ENCODE data around the gene GDPD3. TPM values are rescaled to one million over a fixed set of nuclear protein-coding genes. Genes with fewer than 3 reads are reported as not detected.

The GDPD3 gene
- total and polyA plus RNA-seq, 9 of the 15 experiments (the other 6 are each of a cell fraction or from before 2014, with no cell fraction given) = 0.47 to 3.9 (median 1.1) TPM

DNA sequence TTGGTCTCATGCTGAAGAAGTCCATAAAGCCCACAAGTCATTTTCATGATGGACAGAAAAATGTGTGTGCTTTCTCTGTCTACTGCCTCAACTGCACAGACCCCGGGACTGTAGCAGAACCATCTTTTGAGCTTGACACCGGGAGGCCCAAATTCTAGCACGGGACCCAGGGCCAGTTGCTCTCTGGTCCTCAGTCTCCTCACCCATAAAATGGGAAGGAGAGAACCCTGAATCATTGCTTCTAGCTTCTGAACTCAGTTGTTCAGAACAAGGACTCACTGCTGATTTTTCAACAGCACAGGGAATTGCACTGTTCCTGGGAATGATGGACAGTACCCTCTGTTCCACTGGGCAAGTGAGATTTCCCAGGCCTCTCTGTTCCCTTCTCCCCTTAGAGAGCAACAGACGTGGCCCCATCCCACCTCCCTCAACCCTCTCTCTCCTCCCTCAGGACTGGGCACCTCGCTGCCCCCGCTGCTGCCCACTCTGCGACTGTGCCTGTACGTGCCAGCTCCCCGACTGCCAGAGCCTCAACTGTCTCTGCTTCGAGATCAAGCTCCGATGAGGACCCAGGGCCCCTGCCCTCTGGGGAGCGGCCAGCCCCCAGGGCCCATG is 50.0 kb downstream of the GDPD3 start:
- Histone ChIP-seq H4K20me1 (replicated peaks; ENCODE audit: control insufficient read depth, insufficient read depth, low read length) (peaks cover 23% of the 10 kb centered on the region), H3K4me2 (ENCODE audit: insufficient read depth, low read length) (peak overlapping the region; percentile 92), H3K27ac (ENCODE audit: extremely low read depth, low read depth, low read length) (peak overlapping the region; percentile 99), H3K27me3 (ENCODE audit: control insufficient read depth in 2 of 2, insufficient read depth in 2 of 2, low read length in 2 of 2) (no peaks in the 10 kb centered on the region), H3K4me1 (replicated peaks in 1 of 2; ENCODE audit: control insufficient read depth in 2 of 2, insufficient read depth in 2 of 2, low read length in 2 of 2) (peaks cover 28 to 47% of the 10 kb centered on the region in 2 experiments), H3K36me3 (ENCODE audit: control insufficient read depth, insufficient read depth, low read length) (peaks cover 23% of the 10 kb centered on the region), H3K9ac (ENCODE audit: insufficient read depth in 1 of 2, low read depth in 2 of 2, low read length in 2 of 2) (peak overlapping the region; percentile 93 to 100; a peak in 3 of 4 replicates), H3K4me3 (peak overlapping the region; percentile 88), H3K9me1 (ENCODE audit: control insufficient read depth, insufficient read depth, low read length) (peaks cover 1% of the 10 kb centered on the region), H3K9me3 (replicated peaks; ENCODE audit: control insufficient read depth, insufficient read depth, low read depth, low read length) (no peaks in the 10 kb centered on the region), H3K79me2 (ENCODE audit: control insufficient read depth, insufficient read depth, low read length) (peaks cover 51% of the 10 kb centered on the region), H2AFZ (ENCODE audit: low read depth, low read length) (0 out of 2 replicates have a peak overlapping the region, but pooled peaks have one; percentile 76)
- DNase-seq (ENCODE audit: extremely low read depth in 1 of 4, low spot score in 3 of 4) (no peak), FAIRE-seq (no peak), ATAC-seq (no peak)
- 79% methylated on average over 11 of the region's 12 CpGs for WGBS (ENCODE audit: insufficient coverage, low coverage, missing lambda C conversion rate)
- POLR2A ChIA-PET = interaction anchor here (0.6 to 0.7 kb wide), 2 partner anchors 11 to 523 kb away, joined by 3 read pairs; no protein-coding TSS in a partner anchor
- in situ Hi-C loops (cut with MboI) = no loop called here
- TF ChIP-seq BCOR (IDR thresholded peaks at IDR 0.05) (peak; percentile 34; the same call in 1 of the 2 replicates), ZBTB40 (IDR thresholded peaks at IDR 0.05) (no peak), ZBTB40 (CRISPR knock-in tag; IDR thresholded peaks at IDR 0.05) (no peak), ZNF24 (IDR thresholded peaks at IDR 0.05) (peak; percentile 90), CEBPG (CRISPR knock-in tag; IDR thresholded peaks at IDR 0.05) (no peak), CEBPG (tag; conservative IDR thresholded peaks at IDR 0.05 in 1 of 2, IDR thresholded peaks at IDR 0.05 in 1 of 2) (no peak), KDM5B (IDR thresholded peaks at IDR 0.05; ENCODE audit: insufficient replicate concordance, low read depth, low read length) (peak; percentile 3)
- no TSS peak for BruUV-seq (replicated peaks)
- intact Hi-C loops (cut with micrococcal nuclease) = loop anchor here (10.0 kb wide), 2 partner anchors 311 to 591 kb away; partner anchors contain the start of genes FBRS, MYL11, PRR14 and TBC1D10B
- CTCF ChIA-PET (ENCODE audit: low intra/inter-chr PET ratio) = no interaction called here

All from K562 (cell line).